Brain microvascular endothelial cell (primary cell): ENCODE data around the gene HIBADH.

Experiments
- DNase-seq: peaks from one replicate; pipeline ENCODE4 v3.0.0-alpha.2; 2020
- H3K27ac ChIP-seq: fragments of 250-450 bp; sonication (Bioruptor Pico); 2 replicates; pipeline ENCODE4 v1.5.1; 2020; ENCODE audit warnings: mild to moderate bottlenecking, moderate library complexity
- H3K27me3 ChIP-seq: fragments of 250-450 bp; sonication (Bioruptor Pico); replicated peaks from 2 replicates; pipeline ENCODE4 v1.5.1; 2020; ENCODE audit warnings: mild to moderate bottlenecking
- H3K36me3 ChIP-seq: fragments of 250-450 bp; sonication (Bioruptor Pico); replicated peaks from 2 replicates; pipeline ENCODE4 v1.5.1; 2020; ENCODE audit warnings: mild to moderate bottlenecking
- H3K4me3 ChIP-seq: 2 replicates; pipeline ENCODE4 v1.5.1; 2011; ENCODE audit warnings: low read depth, mild to moderate bottlenecking, control low read depth, low read length, moderate library complexity
- CTCF ChIP-seq: IDR thresholded peaks from 2 replicates; pipeline ENCODE4 v1.5.1; 2011; ENCODE audit warnings: low read depth, mild to moderate bottlenecking, moderate library complexity, low read length, control low read depth, inconsistent platforms; ENCODE audit errors: missing control alignments
- in situ Hi-C: cut with HindIII; loops from 2 replicates; pipeline ENCODE4 v1.10.0; 2017; ENCODE audit warnings: low sequenced_read_pairs, low pct_ligation_motif_present

The HIBADH gene

GRCh38 chr7:27608776-27609495, 53.7 kb downstream of the HIBADH start:
- DNase-seq = peak; percentile 20
- in situ Hi-C loops = no loop called here
- TF ChIP-seq CTCF = no peak
- H3K4me3 ChIP-seq = no peak overlapping the region
- no peaks in the 10 kb centered on the region for H3K36me3 ChIP-seq
- no peak overlapping the region for H3K27ac ChIP-seq
- no peaks in the 10 kb centered on the region for H3K27me3 ChIP-seq

- Histone ChIP-seq H3K4me3 (no peak overlapping the region), H3K27me3 (no peaks in the 10 kb centered on the region), H3K36me3 (no peaks in the 10 kb centered on the region), H3K27ac (no peak overlapping the region)
- TF ChIP-seq CTCF = no peak
- in situ Hi-C loops = no loop called here
- DNase-seq = no peak
These were observed 55.5 kb downstream of the HIBADH start for GRCh38 chr7:27607210-27607606.

GRCh38 chr7:27606270-27607209, 56.1 kb downstream of the HIBADH start:
- in situ Hi-C loops = no loop called here
- Histone ChIP-seq H3K36me3 (no peaks in the 10 kb centered on the region), H3K4me3 (no peak overlapping the region), H3K27me3 (no peaks in the 10 kb centered on the region), H3K27ac (peak overlapping the region; percentile 57)
- no peak for TF ChIP-seq CTCF
- peak; percentile 43 for DNase-seq

- peak; percentile 58 for TF ChIP-seq CTCF
- Histone ChIP-seq H3K27me3 (no peaks in the 10 kb centered on the region), H3K27ac (peak overlapping the region; percentile 57), H3K36me3 (no peaks in the 10 kb centered on the region), H3K4me3 (no peak overlapping the region)
- DNase-seq = peak; percentile 41
- in situ Hi-C loops = no loop called here
These were observed 56.9 kb downstream of the HIBADH start for GRCh38 chr7:27605689-27606269.

- Histone ChIP-seq H3K4me3 (no peak overlapping the region), H3K27me3 (no peaks in the 10 kb centered on the region), H3K27ac (no peak overlapping the region), H3K36me3 (no peaks in the 10 kb centered on the region)
- TF ChIP-seq CTCF = no peak
- in situ Hi-C loops = no loop called here
- no peak for DNase-seq
These were observed 57.4 kb downstream of the HIBADH start for GRCh38 chr7:27605283-27605682.
